Mesothelial cell of epicardium (in vitro differentiated cells): ENCODE data around the gene SCTR. TPM values are rescaled to one million over a fixed set of nuclear protein-coding genes. Genes with fewer than 3 reads are reported as not detected.

Source experiments
- DNase-seq, 2 experiments: peaks; one replicate each; pipeline ENCODE4 v3.0.0; 2021; ENCODE audit warnings: low spot score in 2 of 2; ENCODE audit not compliant: unreplicated experiment in 2 of 2
- H3K27ac Mint-ChIP-seq: 2 replicates; pipeline ENCODE4 v1.8.0; 2021; ENCODE audit warnings: mixed read lengths
- H3K27me3 Mint-ChIP-seq: 2 replicates; pipeline ENCODE4 v1.8.0; 2021; ENCODE audit warnings: low read depth, mixed read lengths
- H3K36me3 Mint-ChIP-seq: 2 replicates; pipeline ENCODE4 v1.8.0; 2021; ENCODE audit warnings: mixed read lengths
- H3K4me1 Mint-ChIP-seq: 2 replicates; pipeline ENCODE4 v1.8.0; 2021; ENCODE audit warnings: mixed read lengths
- H3K4me3 Mint-ChIP-seq: 2 replicates; pipeline ENCODE4 v1.8.0; 2021; ENCODE audit warnings: mild to moderate bottlenecking, moderate library complexity, mixed read lengths
- H3K9me3 Mint-ChIP-seq: 2 replicates; pipeline ENCODE4 v1.8.0; 2021; ENCODE audit warnings: mixed read lengths
- total RNA-seq: library from RNA; stranded (reverse); gene quantifications from 3 replicates; pipeline ENCODE4 v1.2.1, GENCODE V29; 2021
- TF ChIP-seq, protein P1 (sequence below): fragments of 200-600 bp; sonication (generic); IDR thresholded peaks from one replicate; pipeline ENCODE4 v1.5.0; 2021; ENCODE audit warnings: antibody characterized with exemption; ENCODE audit not compliant: unreplicated experiment

The SCTR gene
- total RNA-seq, 1 donor from 2014 or later: 1.3 TPM

DNA sequence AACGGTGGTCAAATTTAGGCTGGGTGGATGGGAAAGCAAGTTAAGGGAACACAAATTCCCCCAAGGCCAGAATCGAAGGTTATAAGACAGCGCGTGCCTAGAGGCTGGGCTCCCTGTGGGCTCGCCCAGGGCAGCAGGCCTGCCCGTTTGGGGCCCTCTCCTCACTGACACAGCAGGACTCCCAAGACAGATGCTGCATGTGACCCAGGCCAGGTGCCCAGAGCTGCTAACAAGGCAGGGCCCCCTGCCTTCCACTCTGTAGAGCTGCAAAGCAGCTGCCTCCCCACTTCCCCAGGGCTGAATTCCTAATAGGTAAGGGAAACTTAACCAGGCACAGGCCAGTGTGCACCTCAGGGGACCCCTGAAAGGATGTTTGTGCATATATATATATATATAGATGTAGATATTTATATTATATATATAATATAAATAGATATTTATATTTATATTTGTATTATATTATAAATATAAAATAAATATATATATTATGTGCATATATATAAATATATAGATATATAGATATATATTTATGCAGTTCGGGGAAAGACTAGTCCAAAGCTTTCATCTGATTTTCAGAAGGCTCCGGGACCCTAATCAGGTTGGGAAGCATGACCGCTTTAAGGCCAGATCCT lies 48.9 kb downstream of the SCTR start:
- DNase-seq: no peak
- H3K4me1 Mint-ChIP-seq: peaks cover 3% of the 10 kb centered on the region

DNA sequence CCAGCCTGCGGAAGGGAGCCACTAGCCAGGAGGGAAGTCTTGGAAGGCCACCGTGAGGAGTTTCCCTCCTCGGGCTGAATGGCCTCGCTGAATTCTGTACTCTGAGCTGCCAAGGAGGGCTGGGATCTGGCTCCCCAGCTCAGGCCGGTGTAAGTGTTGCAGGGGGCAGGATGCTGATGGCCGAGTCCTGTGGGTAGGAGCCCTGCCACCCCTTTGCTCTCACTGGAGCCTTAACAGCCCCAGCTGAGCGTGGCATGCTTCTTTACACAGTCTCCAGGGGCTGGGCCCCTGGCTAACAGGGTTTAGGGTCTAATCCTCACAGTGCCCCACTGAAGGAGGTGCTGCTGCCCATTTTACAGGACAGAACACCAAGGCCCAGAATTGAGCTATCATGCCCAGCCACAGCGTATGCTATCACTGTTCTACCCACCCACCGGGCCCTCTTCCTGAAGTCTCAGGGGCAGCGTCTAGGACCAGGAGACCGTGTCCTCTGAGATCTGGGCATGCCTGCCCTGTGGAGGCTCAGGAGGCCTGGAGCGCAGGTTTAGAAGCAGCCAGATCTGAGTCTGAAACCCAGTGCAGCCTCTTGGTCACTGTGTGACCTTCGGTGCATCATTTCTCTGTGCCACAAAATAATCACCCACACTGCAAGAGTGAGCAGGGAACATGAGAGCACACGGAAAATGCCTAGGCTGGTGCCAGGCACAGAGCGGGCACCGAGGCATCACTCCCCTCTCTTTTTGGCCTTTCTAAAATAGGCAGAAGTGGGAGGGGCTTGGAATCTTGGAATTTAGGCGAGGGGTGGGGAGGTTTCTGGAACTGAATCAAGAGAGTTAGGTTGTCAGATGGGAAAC lies 49.7 kb downstream of the SCTR start:
- no peak overlapping the region for H3K4me3 Mint-ChIP-seq
- H3K36me3 Mint-ChIP-seq: no peaks in the 10 kb centered on the region
- peaks cover 2% of the 10 kb centered on the region for H3K4me1 Mint-ChIP-seq
- H3K9me3 Mint-ChIP-seq: no peaks in the 10 kb centered on the region
- H3K27ac Mint-ChIP-seq: no peak overlapping the region
- TF ChIP-seq, protein P1, sequence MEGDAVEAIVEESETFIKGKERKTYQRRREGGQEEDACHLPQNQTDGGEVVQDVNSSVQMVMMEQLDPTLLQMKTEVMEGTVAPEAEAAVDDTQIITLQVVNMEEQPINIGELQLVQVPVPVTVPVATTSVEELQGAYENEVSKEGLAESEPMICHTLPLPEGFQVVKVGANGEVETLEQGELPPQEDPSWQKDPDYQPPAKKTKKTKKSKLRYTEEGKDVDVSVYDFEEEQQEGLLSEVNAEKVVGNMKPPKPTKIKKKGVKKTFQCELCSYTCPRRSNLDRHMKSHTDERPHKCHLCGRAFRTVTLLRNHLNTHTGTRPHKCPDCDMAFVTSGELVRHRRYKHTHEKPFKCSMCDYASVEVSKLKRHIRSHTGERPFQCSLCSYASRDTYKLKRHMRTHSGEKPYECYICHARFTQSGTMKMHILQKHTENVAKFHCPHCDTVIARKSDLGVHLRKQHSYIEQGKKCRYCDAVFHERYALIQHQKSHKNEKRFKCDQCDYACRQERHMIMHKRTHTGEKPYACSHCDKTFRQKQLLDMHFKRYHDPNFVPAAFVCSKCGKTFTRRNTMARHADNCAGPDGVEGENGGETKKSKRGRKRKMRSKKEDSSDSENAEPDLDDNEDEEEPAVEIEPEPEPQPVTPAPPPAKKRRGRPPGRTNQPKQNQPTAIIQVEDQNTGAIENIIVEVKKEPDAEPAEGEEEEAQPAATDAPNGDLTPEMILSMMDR: no peak
- H3K27me3 Mint-ChIP-seq: peaks cover 5% of the 10 kb centered on the region
- no peak for DNase-seq

More for the DNA sequence above, 48.9 kb downstream of the SCTR start:
- H3K36me3 Mint-ChIP-seq: no peaks in the 10 kb centered on the region
- no peaks in the 10 kb centered on the region for H3K9me3 Mint-ChIP-seq
- H3K4me3 Mint-ChIP-seq: no peak overlapping the region
- H3K27me3 Mint-ChIP-seq: peaks cover 5% of the 10 kb centered on the region
- no peak overlapping the region for H3K27ac Mint-ChIP-seq
- TF ChIP-seq, protein P1: no peak

DNA sequence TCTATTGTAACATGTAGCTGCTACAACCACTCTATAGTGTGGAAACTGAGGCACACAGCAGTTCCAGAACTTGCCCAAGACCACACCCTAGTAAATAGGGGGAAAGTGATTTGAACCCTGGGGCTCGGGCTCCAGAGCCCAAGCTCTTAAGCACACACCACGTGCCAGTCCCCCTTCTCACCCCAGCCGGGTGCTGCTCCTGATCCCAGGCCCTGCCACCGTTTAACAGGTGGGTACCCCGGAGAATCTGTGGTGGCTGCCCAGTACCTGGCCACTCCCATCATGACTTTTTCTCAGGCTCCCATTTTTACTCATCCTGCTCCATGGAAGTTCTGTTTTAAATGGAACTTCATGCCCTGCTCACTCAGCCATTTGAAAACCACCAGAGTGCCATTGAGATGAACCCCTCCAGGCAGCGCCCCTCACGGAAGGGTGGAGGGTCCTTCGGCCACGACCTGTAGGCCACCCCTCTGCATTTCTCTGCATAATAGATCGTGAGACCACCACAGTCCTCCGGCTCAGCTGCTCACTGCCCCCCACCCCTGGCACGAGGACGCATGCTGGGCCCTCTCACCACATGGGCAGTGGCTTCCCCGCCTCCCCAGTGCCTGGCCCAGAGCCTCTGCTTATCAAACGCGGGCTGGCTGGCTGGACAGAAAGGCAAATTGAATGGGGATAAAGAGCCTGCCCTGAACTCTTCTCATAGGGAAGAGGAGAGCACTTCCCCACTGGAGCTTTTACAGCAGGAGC lies 50.5 kb downstream of the SCTR start:
- Mint-ChIP-seq H3K9me3 (no peaks in the 10 kb centered on the region), H3K27me3 (peaks cover 5% of the 10 kb centered on the region), H3K4me1 (peaks cover 2% of the 10 kb centered on the region), H3K36me3 (no peaks in the 10 kb centered on the region), H3K27ac (no peak overlapping the region), H3K4me3 (no peak overlapping the region)
- DNase-seq: no peak
- TF ChIP-seq, protein P1: no peak

DNA sequence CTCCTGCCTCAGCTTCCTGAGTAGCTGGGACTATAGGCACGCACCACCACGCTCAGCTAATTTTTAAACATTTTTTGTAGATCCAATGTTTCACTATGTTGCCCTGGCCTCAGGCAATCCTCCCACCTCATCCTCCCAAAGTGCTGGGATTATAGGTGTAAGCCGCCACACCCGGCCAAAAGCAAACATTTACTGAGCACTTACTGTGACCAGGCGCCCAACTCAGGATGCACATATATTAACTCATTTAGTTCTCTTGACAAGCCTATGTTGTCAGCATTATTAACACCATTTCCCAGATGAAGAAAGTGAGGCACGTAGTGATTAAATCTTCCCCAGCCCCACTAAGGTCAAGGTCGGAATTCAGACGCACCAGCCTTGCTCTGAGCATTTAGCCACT lies 51.5 kb downstream of the SCTR start:
- H3K4me3 Mint-ChIP-seq: no peak overlapping the region
- H3K36me3 Mint-ChIP-seq: no peaks in the 10 kb centered on the region
- TF ChIP-seq, protein P1: no peak
- DNase-seq: no peak
- H3K27ac Mint-ChIP-seq: no peak overlapping the region
- peaks cover 5% of the 10 kb centered on the region for H3K27me3 Mint-ChIP-seq
- H3K9me3 Mint-ChIP-seq: no peaks in the 10 kb centered on the region
- H3K4me1 Mint-ChIP-seq: peaks cover 2% of the 10 kb centered on the region

DNA sequence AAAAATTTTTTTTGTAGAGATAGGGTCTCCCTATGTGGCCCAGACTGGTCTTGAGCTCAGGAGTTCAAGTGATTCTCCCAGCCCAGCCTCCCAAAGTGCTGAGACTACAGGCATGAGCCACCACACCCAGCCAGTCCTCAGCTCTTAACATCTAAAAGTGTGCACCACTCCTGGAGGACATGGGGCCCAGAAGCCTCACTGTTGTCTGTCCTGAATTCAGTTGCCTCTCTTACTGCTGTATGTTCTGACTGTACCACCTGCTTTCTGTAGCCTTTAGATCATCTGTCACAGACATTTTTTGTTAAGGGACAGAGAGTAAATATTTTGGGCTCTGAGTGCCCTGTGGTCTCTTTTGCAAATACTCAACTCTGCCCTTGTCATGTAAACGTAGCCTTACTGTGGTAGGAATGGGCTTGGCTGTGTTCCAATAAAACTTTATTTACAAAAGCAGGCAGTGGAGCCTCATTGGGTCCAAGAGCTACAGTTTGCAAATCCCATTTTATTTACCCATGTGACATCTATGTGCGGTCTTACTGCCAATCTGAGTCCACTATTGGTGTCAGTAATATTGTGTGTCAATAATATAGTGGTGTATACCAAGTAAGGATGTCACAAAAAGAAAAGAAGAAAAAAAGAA lies 54.5 kb downstream of the SCTR start:
- no peaks in the 10 kb centered on the region for H3K9me3 Mint-ChIP-seq
- DNase-seq: no peak
- no peaks in the 10 kb centered on the region for H3K36me3 Mint-ChIP-seq
- H3K4me3 Mint-ChIP-seq: no peak overlapping the region
- no peaks in the 10 kb centered on the region for H3K27me3 Mint-ChIP-seq
- H3K4me1 Mint-ChIP-seq: no peaks in the 10 kb centered on the region
- TF ChIP-seq, protein P1: no peak
- no peak overlapping the region for H3K27ac Mint-ChIP-seq
